HG02642 (cell line): ENCODE measurements around the gene IRAK3.
A peak's percentile ranks its signal among the peaks of the same experiment; 100 is the strongest.

Source experiments
- ATAC-seq: cut with Tn5 transposase; IDR thresholded peaks from one replicate; pipeline ENCODE4 v1.9.1; 2021; ENCODE audit warnings: mild to moderate bottlenecking; ENCODE audit not compliant: unreplicated experiment, poor library complexity

Gene IRAK3

GRCh38 chr12:66188584-66189485 lies at the start of gene IRAK3:
Gene IRAK3 (plus strand): TSS chr12:66189214. CDS start chr12:66189300, 86 bp downstream.
- ATAC-seq: peak; percentile 74

DNA sequence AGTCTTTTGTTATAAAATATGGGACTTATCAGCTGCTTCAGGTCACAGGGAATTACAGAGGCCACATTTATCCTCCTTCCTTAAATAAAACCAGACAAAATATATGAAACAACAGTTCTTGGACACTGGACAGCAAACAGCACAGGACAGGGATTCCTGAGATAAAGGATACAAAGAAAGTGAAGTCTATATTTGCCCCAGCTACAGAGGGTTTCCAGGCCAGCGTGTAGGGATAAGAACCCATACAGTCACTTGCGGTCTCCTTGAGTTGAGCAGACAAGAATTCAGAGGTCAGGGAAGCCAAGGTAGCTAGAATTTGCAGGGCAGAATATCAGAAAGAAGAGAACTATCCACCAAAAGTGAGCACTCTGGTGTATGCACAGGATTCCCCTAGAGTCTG lies 49.7 kb upstream of the IRAK3 start:
- no peak for ATAC-seq

DNA sequence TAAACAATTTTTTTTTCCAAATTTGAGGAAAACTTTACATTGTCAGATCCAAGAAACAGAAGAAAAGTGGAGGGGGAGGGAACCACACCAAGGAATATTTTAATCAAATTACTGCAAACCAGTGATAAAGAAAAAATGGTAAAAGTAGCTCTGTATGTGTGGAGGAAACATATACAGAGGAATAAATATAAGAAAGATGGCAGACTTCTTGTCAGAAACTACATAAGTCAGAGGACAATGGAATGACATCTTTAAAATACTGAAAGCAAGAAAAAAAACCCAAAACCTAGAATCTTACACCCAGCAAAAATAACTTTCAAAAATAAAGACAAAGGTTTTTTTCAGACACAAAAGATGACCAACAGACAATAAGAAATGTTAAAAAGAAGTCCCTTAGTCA lies 48.3 kb upstream of the IRAK3 start:
- no peak for ATAC-seq

DNA sequence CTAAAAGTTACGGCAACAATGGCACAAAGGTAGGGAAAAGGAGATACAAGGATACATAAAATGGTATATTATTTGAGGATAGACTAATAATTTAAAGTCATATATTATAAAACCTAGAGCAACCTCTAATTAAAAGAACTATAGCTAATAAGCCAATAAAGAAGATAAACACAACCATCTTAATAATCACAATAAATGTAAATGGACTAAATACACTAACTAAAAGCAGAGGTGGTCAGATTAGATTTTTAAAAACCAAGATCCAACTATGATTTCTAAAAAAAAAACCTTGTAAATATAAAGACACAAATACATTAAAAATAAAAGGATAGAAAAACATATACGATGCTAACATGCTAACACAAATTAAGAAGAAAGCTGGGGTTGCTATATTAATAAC lies 47.7 kb upstream of the IRAK3 start:
- no peak for ATAC-seq

DNA sequence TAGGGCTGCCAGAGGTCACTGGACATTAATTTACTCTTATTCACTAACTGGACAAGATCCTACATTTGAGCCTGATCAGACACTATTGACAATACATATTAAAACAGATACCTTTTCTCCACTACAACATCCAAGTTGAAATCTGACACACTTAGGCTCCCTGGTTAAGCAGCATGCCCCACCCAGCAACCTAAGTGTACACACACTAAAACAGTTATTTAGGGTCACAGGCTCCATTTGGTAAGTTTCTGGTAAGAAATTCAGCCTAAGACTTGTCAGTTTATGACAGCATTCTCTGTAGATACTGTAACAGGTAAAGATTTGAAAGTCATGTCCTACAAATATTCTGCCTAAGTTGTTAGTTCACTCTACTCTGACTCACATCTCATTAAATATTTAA lies 46.2 kb upstream of the IRAK3 start:
- ATAC-seq: no peak

DNA sequence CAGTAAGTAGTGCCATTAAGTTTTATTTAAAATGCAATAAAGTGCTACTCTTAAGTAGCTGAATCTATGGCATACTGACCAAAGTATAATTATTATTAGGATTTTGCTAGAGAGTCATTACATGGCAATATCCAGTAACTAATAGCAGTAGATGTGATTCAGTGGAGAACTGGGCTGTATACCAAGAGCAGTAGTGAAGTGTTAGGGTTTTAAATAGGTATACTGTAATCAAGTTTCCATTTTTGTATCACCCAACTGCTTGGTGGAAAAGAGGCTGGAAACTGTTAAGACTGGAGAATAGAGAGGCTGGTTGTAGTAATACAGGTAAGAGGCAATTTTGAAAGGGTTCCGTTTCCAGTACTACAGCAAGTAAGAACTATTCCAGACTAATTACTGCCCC lies 45.1 kb upstream of the IRAK3 start:
- no peak for ATAC-seq

DNA sequence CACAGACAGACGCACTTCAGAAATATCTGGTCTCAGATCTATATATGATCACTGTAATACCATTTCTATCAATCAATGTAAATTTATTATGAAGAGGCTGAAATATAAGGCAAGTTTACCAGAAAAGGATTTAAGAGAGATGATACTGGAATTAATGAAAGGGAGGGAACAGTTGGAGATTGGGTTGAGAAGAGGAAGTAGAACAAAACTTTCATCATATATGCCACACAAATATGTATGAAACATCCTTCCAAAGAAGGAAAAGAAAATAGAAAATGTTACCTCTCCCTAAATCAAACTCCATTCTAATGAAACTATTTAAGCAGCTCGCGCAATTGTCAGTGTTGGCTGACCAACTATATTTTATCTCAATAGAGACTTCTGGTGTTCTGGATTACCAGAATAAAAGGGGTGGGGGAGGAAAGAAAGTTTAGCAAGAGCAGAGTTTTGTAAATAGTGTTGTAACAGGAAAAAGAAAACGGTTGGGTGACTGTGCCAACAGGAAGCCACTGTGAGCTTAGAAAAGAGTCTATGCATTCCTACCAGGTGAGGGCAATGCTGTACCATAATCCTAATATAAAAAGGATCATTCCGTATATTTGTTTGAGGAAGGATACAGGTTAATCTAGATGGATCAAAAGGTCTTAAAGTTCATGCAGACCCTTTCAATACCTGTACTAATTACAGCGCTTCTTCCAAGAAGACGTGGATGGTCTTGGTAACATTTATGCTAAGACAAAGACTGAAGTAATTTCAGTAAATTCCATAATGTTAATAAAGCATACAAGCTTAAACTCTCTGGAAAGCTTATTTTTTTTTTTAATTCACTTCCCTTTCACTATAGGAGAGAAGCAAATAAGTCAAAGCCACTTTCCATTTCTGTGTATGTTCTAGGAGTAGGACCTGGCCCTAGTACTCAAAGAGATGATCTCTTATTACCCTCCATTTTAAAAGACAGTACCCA lies 43.9 kb upstream of the IRAK3 start:
- ATAC-seq: no peak

DNA sequence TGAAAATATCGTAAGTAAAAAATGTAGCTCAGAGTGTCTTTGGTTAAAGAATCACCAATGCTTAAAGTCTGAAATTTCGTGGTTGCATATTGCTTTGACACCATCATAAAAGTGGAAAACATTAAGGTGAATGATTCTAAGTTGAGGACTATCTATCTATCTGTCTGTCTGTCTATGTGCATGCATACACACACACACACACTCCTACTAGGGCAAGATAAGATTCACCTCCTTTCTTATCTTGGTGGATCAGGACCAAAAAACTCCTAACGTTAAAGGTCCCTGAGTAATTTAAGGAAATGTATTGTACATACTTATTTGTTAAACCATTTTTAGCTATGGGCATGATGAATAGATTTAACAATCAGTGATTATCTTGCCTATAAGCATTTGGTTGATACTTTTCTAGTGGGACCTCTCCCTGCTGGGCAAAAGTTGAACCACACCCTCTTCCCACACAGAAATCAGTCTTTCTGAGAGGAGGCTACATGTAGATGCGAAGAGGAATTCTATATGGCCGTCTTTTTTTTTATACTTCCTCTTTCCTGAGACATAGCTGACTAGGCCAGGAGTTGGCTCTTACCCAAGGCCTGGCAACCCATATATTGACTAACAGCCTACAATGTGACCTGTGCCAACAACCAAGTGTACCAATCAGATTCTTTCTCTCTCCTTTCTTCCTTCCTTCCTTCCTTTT lies 39.2 kb upstream of the IRAK3 start:
- ATAC-seq: no peak

DNA sequence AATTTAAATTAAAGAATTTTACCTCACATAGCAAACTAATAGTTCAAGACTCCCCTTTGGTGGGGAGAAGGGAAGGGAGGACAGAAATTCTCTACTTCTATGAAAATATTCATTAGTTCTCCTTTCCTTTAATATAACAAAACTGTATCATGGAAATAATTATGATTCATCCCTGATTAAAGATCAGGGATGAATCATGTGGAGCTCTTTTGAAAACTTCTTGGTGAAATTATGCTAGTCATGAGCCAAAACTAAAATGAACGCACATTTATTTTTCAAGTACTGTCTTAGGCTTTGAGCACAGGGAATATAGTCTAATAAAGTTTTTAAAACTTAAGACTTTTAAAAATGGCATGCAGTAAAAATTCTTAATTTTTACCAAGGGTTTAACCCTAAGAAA lies 36.3 kb upstream of the IRAK3 start:
- ATAC-seq: no peak

DNA sequence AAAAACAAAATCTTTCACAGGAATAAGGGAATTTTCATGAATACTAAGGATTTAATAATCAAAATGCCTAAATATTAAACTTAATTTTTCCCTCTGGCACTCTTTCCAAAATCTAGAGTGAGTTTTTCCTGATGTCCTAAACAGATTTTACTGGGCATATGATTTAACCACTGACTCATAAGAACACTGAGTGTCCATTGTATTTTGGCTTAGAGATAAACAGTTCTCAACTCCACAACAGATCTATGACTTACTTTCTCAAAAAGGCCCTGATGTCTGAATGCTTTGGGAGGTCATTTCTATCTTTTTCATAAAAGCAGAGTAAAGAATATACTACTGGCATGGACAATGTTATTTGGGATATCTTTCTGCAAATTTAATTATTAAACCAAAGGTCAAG lies 34.2 kb upstream of the IRAK3 start:
- no peak for ATAC-seq

- no peak for ATAC-seq
Measured at GRCh38 chr12:66156654-66157053, 32.4 kb upstream of the IRAK3 start.

GRCh38 chr12:66159123-66159522 lies 29.9 kb upstream of the IRAK3 start:
- no peak for ATAC-seq

- no peak for ATAC-seq
Measured at GRCh38 chr12:66160704-66161103, 28.3 kb upstream of the IRAK3 start.

- no peak for ATAC-seq
Measured at GRCh38 chr12:66162701-66163100, 26.3 kb upstream of the IRAK3 start.

DNA sequence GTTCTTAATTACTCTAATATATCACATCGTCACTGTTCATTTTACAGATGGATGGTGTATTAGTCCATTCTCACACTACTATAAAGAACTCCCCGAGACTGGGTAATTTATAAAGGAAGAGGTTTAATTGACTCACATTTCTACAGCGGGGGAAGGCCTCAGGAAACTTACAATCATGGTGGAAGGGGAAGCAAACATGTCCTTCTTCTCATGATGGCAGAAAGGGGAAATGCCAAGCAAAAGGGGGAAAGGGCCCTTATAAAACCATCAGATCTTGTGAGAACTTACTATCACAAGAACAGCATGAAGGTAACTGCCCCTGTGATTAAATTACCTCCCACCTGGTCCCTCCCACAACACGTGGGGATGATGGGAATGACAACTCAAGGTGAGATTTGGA lies 25.7 kb upstream of the IRAK3 start:
- ATAC-seq: no peak

GRCh38 chr12:66164349-66164821 lies 24.6 kb upstream of the IRAK3 start:
- no peak for ATAC-seq

- no peak for ATAC-seq
Measured at GRCh38 chr12:66165141-66165540, 23.9 kb upstream of the IRAK3 start.

GRCh38 chr12:66166561-66166960 lies 22.5 kb upstream of the IRAK3 start:
- ATAC-seq: no peak

GRCh38 chr12:66168410-66168809 lies 20.6 kb upstream of the IRAK3 start:
- no peak for ATAC-seq
